Mesenchymal stem cell (in vitro differentiated cells and primary cell): ENCODE data around the gene NOSIP.
A peak's percentile ranks its signal among the peaks of the same experiment; 100 is the strongest.

Experiments used
- DNase-seq: peaks from one replicate; pipeline ENCODE4 v3.0.0-alpha.2; 2013
- H2AFZ ChIP-seq: one replicate; pipeline ENCODE4 v1.6.1; 2013; ENCODE audit warnings: low read depth, mild to moderate bottlenecking, control low read depth, inconsistent platforms, low read length, moderate library complexity
- H2AK5ac ChIP-seq: 2 replicates; pipeline ENCODE4 v1.6.1; 2013; ENCODE audit warnings: low read length, moderate library complexity, mild to moderate bottlenecking, inconsistent platforms; ENCODE audit not compliant: severe bottlenecking
- H2BK120ac ChIP-seq: one replicate; pipeline ENCODE4 v1.6.1; 2013; ENCODE audit warnings: low read depth, mild to moderate bottlenecking, inconsistent platforms, low read length, moderate library complexity
- H2BK12ac ChIP-seq, 2 experiments: one replicate each; pipeline ENCODE4 v1.6.1; 2013; ENCODE audit warnings: inconsistent platforms in 2 of 2, low read length in 2 of 2, mild to moderate bottlenecking in 2 of 2, moderate library complexity in 2 of 2, control low read depth in 1 of 2
- H2BK15ac ChIP-seq: one replicate; pipeline ENCODE4 v1.6.1; 2013; ENCODE audit warnings: mild to moderate bottlenecking, low read depth, inconsistent platforms; ENCODE audit not compliant: poor library complexity, severe bottlenecking
- H2BK5ac ChIP-seq: 2 replicates; pipeline ENCODE4 v1.6.1; 2013; ENCODE audit warnings: low read depth, mild to moderate bottlenecking, low read length, control low read depth, inconsistent platforms; ENCODE audit not compliant: poor library complexity, severe bottlenecking
- H3K14ac ChIP-seq, 2 experiments: one replicate each; pipeline ENCODE4 v1.6.1; 2013; ENCODE audit warnings: inconsistent platforms in 2 of 2, low read length in 2 of 2, control low read depth in 1 of 2, mild to moderate bottlenecking in 1 of 2, moderate library complexity in 1 of 2
- H3K18ac ChIP-seq, 2 experiments: one replicate each; pipeline ENCODE4 v1.6.1; 2013; ENCODE audit warnings: inconsistent platforms in 2 of 2, low read length in 2 of 2, control low read depth in 1 of 2, low read depth in 1 of 2, mild to moderate bottlenecking in 1 of 2
- H3K23ac ChIP-seq, 2 experiments: one replicate each; pipeline ENCODE4 v1.6.1; 2013; ENCODE audit warnings: inconsistent platforms in 2 of 2, low read length in 2 of 2, mild to moderate bottlenecking in 2 of 2, moderate library complexity in 2 of 2, control low read depth in 1 of 2
- H3K27ac ChIP-seq: 2 replicates; pipeline ENCODE4 v1.5.1; 2013; ENCODE audit warnings: mild to moderate bottlenecking, moderate library complexity, low read length, control low read depth, inconsistent platforms; ENCODE audit not compliant: poor library complexity, severe bottlenecking
- H3K27me3 ChIP-seq, 2 experiments: 2 replicates each; pipeline versions ENCODE4 v1.6.1 to v1.7.0; 2013; ENCODE audit warnings: low read length in 2 of 2, mild to moderate bottlenecking in 2 of 2, moderate library complexity in 2 of 2, control low read depth in 1 of 2, inconsistent platforms in 1 of 2; ENCODE audit not compliant: control insufficient read depth in 1 of 2, insufficient read depth in 1 of 2
- H3K36me3 ChIP-seq, 2 experiments: 2 replicates each; pipeline versions ENCODE4 v1.6.1 to v1.7.0; 2013; ENCODE audit warnings: low read length in 2 of 2, control low read depth in 1 of 2, inconsistent platforms in 1 of 2, low read depth in 1 of 2, mild to moderate bottlenecking in 1 of 2; ENCODE audit not compliant: insufficient read depth in 2 of 2, control insufficient read depth in 1 of 2
- H3K4ac ChIP-seq, 2 experiments: one replicate each; pipeline ENCODE4 v1.6.1; 2013; ENCODE audit warnings: inconsistent platforms in 2 of 2, low read length in 2 of 2, mild to moderate bottlenecking in 2 of 2, moderate library complexity in 2 of 2, control low read depth in 1 of 2, low read depth in 1 of 2
- H3K4me1 ChIP-seq: 2 replicates; pipeline ENCODE4 v1.6.1; 2013; ENCODE audit warnings: low read depth, low read length, control low read depth; ENCODE audit not compliant: control insufficient read depth, insufficient read depth
- H3K4me2 ChIP-seq: 2 replicates; pipeline ENCODE4 v1.6.1; 2013; ENCODE audit warnings: low read length, mild to moderate bottlenecking, inconsistent platforms; ENCODE audit not compliant: poor library complexity, severe bottlenecking
- H3K4me3 ChIP-seq, 2 experiments: 2 replicates each; pipeline versions ENCODE4 v1.5.1 to v1.7.0; 2013; ENCODE audit warnings: low read length in 2 of 2, mild to moderate bottlenecking in 2 of 2, control low read depth in 1 of 2, low read depth in 1 of 2; ENCODE audit not compliant: insufficient read depth in 1 of 2
- H3K79me1 ChIP-seq: replicated peaks from 2 replicates; pipeline ENCODE4 v1.6.1; 2013; ENCODE audit warnings: mild to moderate bottlenecking, control low read depth, low read length, inconsistent platforms; ENCODE audit not compliant: poor library complexity, severe bottlenecking
- H3K9ac ChIP-seq: 2 replicates; pipeline ENCODE4 v1.7.0; 2013; ENCODE audit warnings: mild to moderate bottlenecking, low read length, moderate library complexity
- H3K9me3 ChIP-seq: 2 replicates; pipeline ENCODE4 v1.7.0; 2013; ENCODE audit warnings: mild to moderate bottlenecking, low read length; ENCODE audit not compliant: control insufficient read depth
- H4K8ac ChIP-seq: one replicate; pipeline ENCODE4 v1.6.1; 2013; ENCODE audit warnings: inconsistent platforms, mild to moderate bottlenecking, low read length, moderate library complexity
- H4K91ac ChIP-seq: one replicate; pipeline ENCODE4 v1.6.1; 2013; ENCODE audit warnings: mild to moderate bottlenecking, low read length, inconsistent platforms
- WGBS: methylation state at CpG from one replicate; pipeline ENCODE4 v1.1.7; 2013; ENCODE audit warnings: mixed read lengths; 5-methylcytosine and 5-hydroxymethylcytosine counted together

NOSIP gene

GRCh38 chr19:49570138-49570856 lies 10.1 kb downstream of the NOSIP start:
- H3K14ac ChIP-seq: no peak overlapping the region
- H3K79me1 ChIP-seq: peaks cover 17% of the 10 kb centered on the region
- no peak overlapping the region for H2BK5ac ChIP-seq
- H2BK15ac ChIP-seq: no peak overlapping the region
- no peak overlapping the region for H2BK120ac ChIP-seq
- no peak overlapping the region for H2AK5ac ChIP-seq
- H3K4me1 ChIP-seq: peaks cover 12% of the 10 kb centered on the region
- H4K91ac ChIP-seq: no peak overlapping the region
- no peaks in the 10 kb centered on the region for H3K27me3 ChIP-seq
- no peak overlapping the region for H4K8ac ChIP-seq
- H3K9me3 ChIP-seq: no peaks in the 10 kb centered on the region
- WGBS: 36% methylated on average over 14 of the region's 14 CpGs
- H3K4me3 ChIP-seq: no peak overlapping the region
- no peak overlapping the region for H3K4me2 ChIP-seq
- no peak overlapping the region for H2AFZ ChIP-seq
- peak overlapping the region in 1 of 2 experiments; percentile 77 for H2BK12ac ChIP-seq
- peak overlapping the region in 1 of 2 experiments; percentile 57 for H3K18ac ChIP-seq
- H3K4ac ChIP-seq: no peak overlapping the region
- peaks cover 16 to 20% of the 10 kb centered on the region in 2 experiments for H3K36me3 ChIP-seq
- H3K23ac ChIP-seq: no peak overlapping the region
- no peak overlapping the region for H3K27ac ChIP-seq
- DNase-seq: peak; percentile 87
- H3K9ac ChIP-seq: peak overlapping the region; percentile 5

- Histone ChIP-seq H2AFZ (no peak overlapping the region), H3K4ac (no peak overlapping the region), H3K14ac (no peak overlapping the region), H2BK12ac (no peak overlapping the region), H3K9me3 (no peaks in the 10 kb centered on the region), H4K8ac (no peak overlapping the region), H3K18ac (no peak overlapping the region), H2BK15ac (no peak overlapping the region), H3K23ac (no peak overlapping the region), H3K4me1 (peaks cover 6% of the 10 kb centered on the region), H3K4me3 (no peak overlapping the region), H2AK5ac (no peak overlapping the region), H3K9ac (peak overlapping the region; percentile 16), H3K4me2 (no peak overlapping the region), H3K79me1 (peaks cover 15% of the 10 kb centered on the region), H2BK120ac (no peak overlapping the region), H3K27ac (no peak overlapping the region), H2BK5ac (no peak overlapping the region), H3K36me3 (peaks cover under 1 to 11% of the 10 kb centered on the region in 2 experiments), H3K27me3 (no peaks in the 10 kb centered on the region), H4K91ac (no peak overlapping the region)
- 93% methylated on average over 6 of the region's 9 CpGs for WGBS
- no peak for DNase-seq
Observed at GRCh38 chr19:49567861-49568441, 12.4 kb downstream of the NOSIP start.

GRCh38 chr19:49566302-49566701 lies 14.1 kb downstream of the NOSIP start:
- Histone ChIP-seq H3K79me1 (peaks cover 18% of the 10 kb centered on the region), H3K4me1 (peaks cover 4% of the 10 kb centered on the region), H3K4ac (no peak overlapping the region), H3K27me3 (no peaks in the 10 kb centered on the region), H3K23ac (no peak overlapping the region), H3K36me3 (peaks cover 0 to 13% of the 10 kb centered on the region in 2 experiments), H4K91ac (no peak overlapping the region), H2AFZ (no peak overlapping the region), H2BK5ac (no peak overlapping the region), H2BK120ac (no peak overlapping the region), H3K14ac (no peak overlapping the region), H2AK5ac (no peak overlapping the region), H3K27ac (no peak overlapping the region), H3K18ac (no peak overlapping the region), H3K9ac (no peak overlapping the region), H2BK15ac (no peak overlapping the region), H3K4me2 (no peak overlapping the region), H4K8ac (no peak overlapping the region), H3K9me3 (no peaks in the 10 kb centered on the region), H2BK12ac (no peak overlapping the region), H3K4me3 (no peak overlapping the region)
- DNase-seq: no peak
- WGBS: 99% methylated on average over 3 of the region's 3 CpGs

GRCh38 chr19:49565261-49565660 lies 15.1 kb downstream of the NOSIP start:
- no peak overlapping the region for H2BK15ac ChIP-seq
- no peak overlapping the region for H2AK5ac ChIP-seq
- no peak overlapping the region for H3K9ac ChIP-seq
- H2BK120ac ChIP-seq: no peak overlapping the region
- no peak overlapping the region for H2BK12ac ChIP-seq
- H3K18ac ChIP-seq: no peak overlapping the region
- H3K27ac ChIP-seq: no peak overlapping the region
- H2AFZ ChIP-seq: no peak overlapping the region
- H3K36me3 ChIP-seq: peaks cover 6 to 16% of the 10 kb centered on the region in 2 experiments
- WGBS: 100% methylated on average over 1 of the region's 4 CpGs
- H3K4me2 ChIP-seq: no peak overlapping the region
- H3K4me1 ChIP-seq: peaks cover 4% of the 10 kb centered on the region
- peaks cover 18% of the 10 kb centered on the region for H3K79me1 ChIP-seq
- H2BK5ac ChIP-seq: no peak overlapping the region
- no peaks in the 10 kb centered on the region for H3K27me3 ChIP-seq
- H4K91ac ChIP-seq: no peak overlapping the region
- no peak overlapping the region for H3K4ac ChIP-seq
- no peak overlapping the region for H3K14ac ChIP-seq
- DNase-seq: no peak
- H4K8ac ChIP-seq: no peak overlapping the region
- H3K23ac ChIP-seq: no peak overlapping the region
- H3K9me3 ChIP-seq: no peaks in the 10 kb centered on the region
- H3K4me3 ChIP-seq: no peak overlapping the region
